Duodenal mucosa (tissue), 2 donors: ENCODE measurements around the gene BCAS1.

Source experiments
- H3K27ac ChIP-seq: one replicate; pipeline ENCODE4 v1.7.0; 2013; ENCODE audit warnings: low read depth, low read length
- H3K27me3 ChIP-seq, 2 donors: one replicate each; pipeline ENCODE4 v1.7.0; 2013; ENCODE audit warnings: low read length in 2 of 2, control low read depth in 1 of 2; ENCODE audit not compliant: insufficient read depth in 2 of 2, control insufficient read depth in 1 of 2
- H3K36me3 ChIP-seq, 2 donors: one replicate each; pipeline ENCODE4 v1.7.0; 2013; ENCODE audit warnings: low read length in 2 of 2, control low read depth in 1 of 2; ENCODE audit not compliant: insufficient read depth in 2 of 2, control insufficient read depth in 1 of 2
- H3K4me1 ChIP-seq, 2 donors: one replicate each; pipeline ENCODE4 v1.7.0; 2013; ENCODE audit warnings: low read length in 2 of 2, control low read depth in 1 of 2; ENCODE audit not compliant: insufficient read depth in 2 of 2, control insufficient read depth in 1 of 2
- H3K4me3 ChIP-seq, 2 donors: one replicate each; pipeline ENCODE4 v1.7.0; 2013; ENCODE audit warnings: low read length in 2 of 2, low read depth in 1 of 2
- H3K9ac ChIP-seq, 2 donors: one replicate each; pipeline ENCODE4 v1.7.0; 2013; ENCODE audit warnings: low read length in 2 of 2, low read depth in 1 of 2
- H3K9me3 ChIP-seq, 2 donors: one replicate each; pipeline ENCODE4 v1.7.0; 2013; ENCODE audit warnings: low read length in 2 of 2, control low read depth in 1 of 2; ENCODE audit not compliant: control insufficient read depth in 1 of 2

Gene BCAS1

DNA sequence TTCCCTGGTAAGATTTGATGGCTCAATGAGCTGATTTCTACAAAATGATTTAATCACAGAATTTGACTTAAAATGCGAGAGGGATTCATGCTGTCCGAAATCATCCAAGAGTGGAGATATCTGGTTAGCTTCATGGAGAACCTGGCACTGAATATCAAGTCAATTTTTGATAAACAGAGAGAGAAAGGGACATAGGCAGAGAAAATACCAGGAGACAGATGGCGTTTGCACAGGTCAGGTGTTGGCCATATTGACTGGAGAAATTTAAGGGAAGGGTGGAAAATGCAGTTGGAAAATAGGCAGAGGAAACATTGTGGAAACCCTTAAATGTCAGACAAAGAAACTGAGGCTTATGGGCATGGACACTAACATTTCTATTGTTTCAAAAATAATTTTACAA, 47.0 kb downstream of the BCAS1 start:
- no peaks in the 10 kb centered on the region for H3K27me3 ChIP-seq
- H3K4me3 ChIP-seq: no peak overlapping the region
- H3K9ac ChIP-seq: no peak overlapping the region
- no peaks in the 10 kb centered on the region for H3K36me3 ChIP-seq
- H3K4me1 ChIP-seq: no peaks in the 10 kb centered on the region
- no peaks in the 10 kb centered on the region for H3K9me3 ChIP-seq
- no peak overlapping the region for H3K27ac ChIP-seq

DNA sequence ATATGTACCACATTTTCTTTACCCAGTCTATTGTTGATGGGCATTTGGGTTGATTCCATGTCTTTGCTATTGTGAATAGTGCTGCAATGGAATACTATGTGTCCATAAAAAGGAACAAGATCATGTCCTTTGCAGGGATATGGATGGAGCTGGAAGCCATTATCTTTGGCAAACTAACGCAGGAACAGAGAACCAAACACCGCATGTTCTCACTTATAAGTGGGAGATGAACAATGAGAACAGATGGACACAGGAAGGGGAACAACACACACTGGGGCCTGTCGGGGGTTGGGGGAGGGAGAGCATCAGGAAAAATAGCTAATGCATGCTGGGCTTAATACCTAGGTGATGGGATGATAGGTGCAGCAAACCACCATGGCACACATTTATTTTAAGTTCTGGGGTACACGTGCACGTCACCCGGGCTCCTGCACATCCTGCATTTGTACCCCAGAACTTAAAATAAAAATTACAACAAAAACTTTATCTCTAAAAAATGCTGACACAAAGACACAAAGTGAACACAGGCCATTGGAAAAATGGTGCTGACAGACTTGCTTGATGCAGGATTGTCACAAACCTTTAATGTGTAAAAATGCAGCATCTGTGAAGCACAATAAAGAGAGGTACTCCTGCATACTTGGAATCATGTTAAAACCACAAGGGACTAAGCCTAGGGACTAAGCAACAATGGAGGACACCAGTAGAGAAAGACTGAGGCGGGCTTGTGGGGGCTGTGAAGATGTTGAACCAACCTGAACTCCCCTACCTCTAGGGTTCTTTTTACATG, 48.8 kb downstream of the BCAS1 start:
- no peak overlapping the region for H3K27ac ChIP-seq
- no peaks in the 10 kb centered on the region for H3K9me3 ChIP-seq
- H3K27me3 ChIP-seq: no peaks in the 10 kb centered on the region
- no peak overlapping the region for H3K4me3 ChIP-seq
- no peaks in the 10 kb centered on the region for H3K4me1 ChIP-seq
- H3K36me3 ChIP-seq: no peaks in the 10 kb centered on the region
- no peak overlapping the region for H3K9ac ChIP-seq

DNA sequence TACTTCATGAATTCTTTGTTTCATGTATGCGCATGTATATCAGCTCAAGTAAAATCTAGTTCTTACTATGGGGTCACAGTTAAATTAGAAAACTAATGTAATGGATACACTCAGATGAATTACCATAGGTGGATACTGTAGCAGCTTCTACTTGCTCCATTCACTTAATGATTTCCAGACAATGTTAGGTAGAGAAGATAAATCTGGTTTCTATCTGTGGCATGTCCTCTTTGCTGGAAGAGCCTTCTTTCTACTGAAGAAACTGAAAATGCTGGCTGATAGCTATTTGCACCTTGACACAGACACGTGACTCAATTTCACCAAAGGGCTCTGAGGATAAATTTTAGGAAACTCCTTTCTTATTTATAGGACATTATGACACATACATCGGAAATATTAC, 49.5 kb downstream of the BCAS1 start:
- Histone ChIP-seq H3K9ac (no peak overlapping the region), H3K4me3 (no peak overlapping the region), H3K27me3 (no peaks in the 10 kb centered on the region), H3K27ac (no peak overlapping the region), H3K9me3 (no peaks in the 10 kb centered on the region), H3K36me3 (no peaks in the 10 kb centered on the region), H3K4me1 (no peaks in the 10 kb centered on the region)

DNA sequence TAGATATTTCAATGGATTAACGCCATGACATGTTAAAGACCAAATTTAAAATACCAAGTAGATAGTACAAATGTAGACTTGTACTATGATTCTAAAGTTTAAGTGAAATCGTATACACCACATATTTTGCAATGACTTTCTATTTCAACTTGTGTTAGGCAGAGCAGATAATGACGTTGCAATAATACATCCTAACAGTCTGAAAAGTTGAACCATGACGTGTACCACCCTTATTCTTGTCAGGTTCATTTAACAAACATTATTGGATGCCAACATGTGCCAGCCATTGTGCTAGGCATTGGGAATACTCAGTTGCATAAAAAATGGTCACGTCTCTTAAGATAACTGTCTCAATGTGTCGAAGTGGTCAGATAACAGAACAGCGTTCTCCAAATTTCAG, 50.0 kb downstream of the BCAS1 start:
- H3K27me3 ChIP-seq: no peaks in the 10 kb centered on the region
- H3K27ac ChIP-seq: no peak overlapping the region
- H3K9ac ChIP-seq: no peak overlapping the region
- H3K4me3 ChIP-seq: no peak overlapping the region
- no peaks in the 10 kb centered on the region for H3K36me3 ChIP-seq
- H3K9me3 ChIP-seq: no peaks in the 10 kb centered on the region
- H3K4me1 ChIP-seq: no peaks in the 10 kb centered on the region

DNA sequence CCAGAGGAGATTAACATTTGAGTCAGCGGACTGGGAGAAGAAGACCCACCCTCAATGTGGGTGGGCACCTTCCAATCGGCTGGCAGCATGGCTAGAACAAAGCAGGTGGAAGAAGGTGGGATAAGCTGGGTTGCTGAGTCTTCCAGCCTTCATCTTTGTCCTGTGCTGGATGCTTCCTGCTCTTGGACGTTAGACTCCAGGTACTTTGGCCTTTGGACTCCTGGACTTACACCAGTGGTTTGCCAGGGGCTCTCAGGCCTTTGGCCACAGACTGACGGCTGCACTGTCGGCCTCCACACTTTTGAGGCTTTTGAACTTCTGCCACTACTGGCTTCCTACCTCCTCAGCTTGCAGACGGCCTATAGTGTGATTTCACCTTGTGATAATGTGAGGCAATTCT, 50.8 kb downstream of the BCAS1 start:
- H3K4me3 ChIP-seq: no peak overlapping the region
- no peaks in the 10 kb centered on the region for H3K4me1 ChIP-seq
- no peak overlapping the region for H3K27ac ChIP-seq
- H3K9ac ChIP-seq: no peak overlapping the region
- H3K36me3 ChIP-seq: no peaks in the 10 kb centered on the region
- no peaks in the 10 kb centered on the region for H3K27me3 ChIP-seq
- no peaks in the 10 kb centered on the region for H3K9me3 ChIP-seq

DNA sequence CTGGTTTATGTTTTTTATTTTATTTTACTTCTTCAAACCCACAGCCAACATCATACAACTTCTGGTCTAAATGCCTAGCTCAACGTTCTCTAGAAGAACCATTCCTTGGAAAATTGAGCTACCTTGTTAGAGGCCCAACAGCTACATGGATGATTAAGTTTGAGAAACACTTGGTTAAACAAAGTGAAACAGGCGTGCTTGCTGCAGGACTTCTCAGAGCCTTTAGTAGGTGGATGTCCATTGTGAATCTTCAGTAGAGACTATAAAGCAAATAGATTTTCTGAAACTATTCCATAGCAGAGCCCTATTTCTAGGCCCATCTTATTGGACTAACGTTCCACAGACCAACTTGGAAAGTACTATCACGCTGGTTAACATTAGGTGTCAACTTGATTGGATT, 51.3 kb downstream of the BCAS1 start:
- no peak overlapping the region for H3K4me3 ChIP-seq
- H3K36me3 ChIP-seq: no peaks in the 10 kb centered on the region
- H3K27me3 ChIP-seq: no peaks in the 10 kb centered on the region
- no peak overlapping the region for H3K27ac ChIP-seq
- no peaks in the 10 kb centered on the region for H3K9me3 ChIP-seq
- H3K9ac ChIP-seq: no peak overlapping the region
- no peaks in the 10 kb centered on the region for H3K4me1 ChIP-seq

DNA sequence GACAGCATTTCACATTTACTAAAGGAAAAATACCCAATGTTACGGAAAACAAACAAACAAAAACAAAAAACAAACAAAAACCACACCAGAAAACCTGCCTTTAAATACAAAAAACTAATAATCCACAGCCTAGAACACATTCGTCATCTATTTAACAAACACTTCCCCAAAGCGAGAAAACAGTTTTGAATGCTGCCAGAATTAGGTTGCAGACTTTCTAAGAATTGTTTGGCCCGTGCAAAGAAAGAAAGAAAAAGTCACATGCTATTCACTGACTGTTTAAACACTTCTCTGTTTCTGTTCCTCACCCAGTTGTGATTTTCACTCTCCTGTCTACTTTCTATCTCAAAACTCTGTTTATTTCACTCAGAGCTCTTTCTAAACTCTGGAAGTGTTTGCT, 52.5 kb downstream of the BCAS1 start:
- Histone ChIP-seq H3K9ac (no peak overlapping the region), H3K27ac (no peak overlapping the region), H3K4me3 (no peak overlapping the region), H3K27me3 (no peaks in the 10 kb centered on the region), H3K4me1 (no peaks in the 10 kb centered on the region), H3K36me3 (no peaks in the 10 kb centered on the region), H3K9me3 (no peaks in the 10 kb centered on the region)

DNA sequence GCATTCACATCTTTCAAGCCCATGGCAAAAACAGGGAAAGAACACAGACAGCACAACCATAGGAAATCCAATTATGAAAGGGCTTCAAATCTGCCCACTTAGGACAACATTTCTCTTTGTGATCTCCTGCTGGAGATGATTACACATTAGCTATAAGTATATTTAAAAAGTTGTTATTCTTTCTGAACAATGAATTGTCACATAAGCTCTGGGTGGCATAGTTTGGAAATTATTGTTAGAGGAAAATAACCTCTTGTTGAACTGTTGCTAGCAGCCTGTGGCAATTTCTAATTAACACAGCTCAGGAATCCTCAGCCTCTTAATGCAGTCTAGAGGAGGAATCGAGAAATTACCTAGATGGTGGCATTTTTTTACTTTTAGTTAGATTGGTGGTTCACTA, 54.9 kb downstream of the BCAS1 start:
- no peaks in the 10 kb centered on the region for H3K36me3 ChIP-seq
- H3K9me3 ChIP-seq: no peaks in the 10 kb centered on the region
- no peaks in the 10 kb centered on the region for H3K27me3 ChIP-seq
- H3K27ac ChIP-seq: no peak overlapping the region
- no peaks in the 10 kb centered on the region for H3K4me1 ChIP-seq
- H3K9ac ChIP-seq: no peak overlapping the region
- H3K4me3 ChIP-seq: no peak overlapping the region

DNA sequence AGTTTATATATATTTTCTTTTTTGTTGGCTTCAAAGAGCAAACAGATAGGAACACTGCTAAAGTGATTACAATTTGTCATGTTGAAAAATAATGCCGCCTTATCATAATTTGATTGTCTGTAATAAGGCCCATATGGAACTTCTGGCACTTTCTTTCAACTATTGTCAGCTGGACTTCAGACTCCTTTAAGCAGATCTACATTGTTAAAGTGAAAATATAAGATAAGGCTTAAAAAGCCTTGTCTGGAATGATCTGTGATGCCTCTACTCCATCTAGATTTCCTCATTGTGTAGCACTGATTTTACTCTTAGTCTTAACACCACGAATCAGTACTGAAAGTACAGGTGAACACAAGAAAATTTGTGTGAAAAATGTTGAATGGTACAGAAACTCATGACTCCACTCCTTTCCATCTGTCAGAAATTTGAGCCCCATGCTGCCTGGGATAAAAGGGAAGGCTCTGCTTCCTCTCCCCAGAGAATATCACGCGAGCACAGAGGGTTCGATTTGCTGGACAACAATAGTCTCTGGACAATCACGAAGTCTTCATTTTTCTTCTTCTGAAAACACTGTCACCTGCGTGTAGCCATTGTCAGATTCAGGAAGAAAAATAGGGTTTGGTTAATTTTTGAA, 56.0 kb downstream of the BCAS1 start:
- Histone ChIP-seq H3K9ac (no peak overlapping the region), H3K9me3 (no peaks in the 10 kb centered on the region), H3K4me3 (no peak overlapping the region), H3K27me3 (no peaks in the 10 kb centered on the region), H3K27ac (no peak overlapping the region), H3K4me1 (no peaks in the 10 kb centered on the region), H3K36me3 (no peaks in the 10 kb centered on the region)

DNA sequence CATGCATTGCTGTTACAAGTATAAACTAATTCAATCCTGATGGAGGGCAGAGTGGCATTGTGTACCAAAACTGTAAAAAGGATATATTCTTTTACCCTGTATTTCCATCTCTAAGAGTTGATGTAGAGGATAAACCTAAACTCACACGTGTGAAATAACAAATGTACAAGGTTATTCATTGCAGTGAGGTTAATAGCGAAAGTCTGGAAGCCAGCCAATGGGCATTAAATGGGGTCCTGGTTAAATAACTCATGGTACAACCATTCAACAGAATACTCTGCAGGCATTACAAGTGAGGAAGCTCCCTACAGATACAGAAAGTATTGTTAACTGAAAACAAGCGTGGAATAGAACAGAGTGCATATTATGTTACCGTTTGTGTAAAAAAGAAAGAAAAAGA, 56.9 kb downstream of the BCAS1 start:
- Histone ChIP-seq H3K4me3 (no peak overlapping the region), H3K4me1 (no peaks in the 10 kb centered on the region), H3K9me3 (no peaks in the 10 kb centered on the region), H3K9ac (no peak overlapping the region), H3K27me3 (no peaks in the 10 kb centered on the region), H3K36me3 (no peaks in the 10 kb centered on the region), H3K27ac (no peak overlapping the region)
